ENCODE data around the gene TP53TG5. TPM values are rescaled to one million over a fixed set of nuclear protein-coding genes. Genes with fewer than 3 reads are reported as not detected.

Gene TP53TG5
- total RNA-seq, 2 experiments from 2014 or later = 0.40 to 0.80 TPM

- Mint-ChIP-seq H3K36me3 (ENCODE audit: low read depth) (peaks cover 15% of the 10 kb centered on the region), H3K27me3 (no peaks in the 10 kb centered on the region), H3K4me3 (no peak overlapping the region), H3K4me1 (peaks cover 33% of the 10 kb centered on the region), H3K27ac (no peak overlapping the region), H3K9me3 (ENCODE audit: low read depth) (no peaks in the 10 kb centered on the region)
- POLR2A ChIA-PET = interaction anchor here (0.7 kb wide), 1 partner anchor 50 kb away, joined by 3 read pairs; the partner anchor contains the start of gene SYS1
- DNase-seq = no peak
- CTCF ChIA-PET = interaction anchor here (1.0 to 3.7 kb wide), 8 partner anchors 10 to 61 kb away, joined by 3 to 32 read pairs (median 4); partner anchors contain the start of gene SYS1
- no peak for ATAC-seq
- intact Hi-C loops (cut with DNase I, micrococcal nuclease) = no loop called here
These were observed 35.4 kb upstream of the TP53TG5 start for GRCh38 chr20:45413479-45413878.

- H3K27me3 Mint-ChIP-seq = no peaks in the 10 kb centered on the region
- DNase-seq = no peak
- CTCF ChIA-PET = interaction anchor here (0.7 to 3.7 kb wide), 11 partner anchors 10 to 493 kb away, joined by 3 to 32 read pairs (median 4); partner anchors contain the start of gene SYS1
- peaks cover 6% of the 10 kb centered on the region for H3K36me3 Mint-ChIP-seq (ENCODE audit: low read depth)
- intact Hi-C loops (cut with DNase I, micrococcal nuclease) = no loop called here
- no peak overlapping the region for H3K4me3 Mint-ChIP-seq
- no peak overlapping the region for H3K27ac Mint-ChIP-seq
- no peaks in the 10 kb centered on the region for H3K9me3 Mint-ChIP-seq (ENCODE audit: low read depth)
- peaks cover 29% of the 10 kb centered on the region for H3K4me1 Mint-ChIP-seq
- ATAC-seq = no peak
- POLR2A ChIA-PET = interaction anchor here (0.7 kb wide), 1 partner anchor 16 kb away, joined by 3 read pairs; no protein-coding TSS in a partner anchor
These were observed 34.5 kb upstream of the TP53TG5 start for GRCh38 chr20:45412653-45413052.

- no peaks in the 10 kb centered on the region for H3K9me3 Mint-ChIP-seq (ENCODE audit: low read depth)
- no peaks in the 10 kb centered on the region for H3K27me3 Mint-ChIP-seq
- DNase-seq (no peak), ATAC-seq (no peak)
- peaks cover 5% of the 10 kb centered on the region for H3K36me3 Mint-ChIP-seq (ENCODE audit: low read depth)
- ChIA-PET POLR2A (interaction anchor here (0.8 kb wide), 1 partner anchor 73 kb away, joined by 3 read pairs; no protein-coding TSS in a partner anchor), CTCF (interaction anchor here (0.5 to 3.7 kb wide), 5 partner anchors 20 to 102 kb away, joined by 3 to 32 read pairs (median 4); partner anchors contain the start of gene SYS1)
- H3K4me1 Mint-ChIP-seq = peaks cover 25% of the 10 kb centered on the region
- H3K27ac Mint-ChIP-seq = no peak overlapping the region
- intact Hi-C loops (cut with DNase I, micrococcal nuclease) = no loop called here
- H3K4me3 Mint-ChIP-seq = no peak overlapping the region
These were observed 32.8 kb upstream of the TP53TG5 start for GRCh38 chr20:45410887-45411286.

GRCh38 chr20:45409521-45410272, 31.6 kb upstream of the TP53TG5 start:
- ATAC-seq (no peak), DNase-seq (no peak)
- H3K27me3 Mint-ChIP-seq = peaks cover 2% of the 10 kb centered on the region
- peaks cover 22% of the 10 kb centered on the region for H3K4me1 Mint-ChIP-seq
- intact Hi-C loops (cut with DNase I, micrococcal nuclease) = no loop called here
- H3K9me3 Mint-ChIP-seq (ENCODE audit: low read depth) = no peaks in the 10 kb centered on the region
- H3K4me3 Mint-ChIP-seq = no peak overlapping the region
- POLR2A ChIA-PET = no interaction called here
- CTCF ChIA-PET = no interaction called here
- no peak overlapping the region for H3K27ac Mint-ChIP-seq
- H3K36me3 Mint-ChIP-seq (ENCODE audit: low read depth) = peaks cover 5% of the 10 kb centered on the region

- DNase-seq (no peak), ATAC-seq (no peak)
- H3K9me3 Mint-ChIP-seq (ENCODE audit: low read depth) = no peaks in the 10 kb centered on the region
- no peak overlapping the region for H3K27ac Mint-ChIP-seq
- no peak overlapping the region for H3K4me3 Mint-ChIP-seq
- peaks cover 5% of the 10 kb centered on the region for H3K36me3 Mint-ChIP-seq (ENCODE audit: low read depth)
- ChIA-PET POLR2A (no interaction called here), CTCF (interaction anchor here (1.0 to 2.3 kb wide), 2 partner anchors 35 to 382 kb away, joined by 3 to 13 read pairs; no protein-coding TSS in a partner anchor)
- intact Hi-C loops (cut with DNase I, micrococcal nuclease) = no loop called here
- H3K4me1 Mint-ChIP-seq = peaks cover 18% of the 10 kb centered on the region
- H3K27me3 Mint-ChIP-seq = peaks cover 3% of the 10 kb centered on the region
These were observed 30.6 kb upstream of the TP53TG5 start for GRCh38 chr20:45408646-45409213.

GRCh38 chr20:45407783-45408645, 29.9 kb upstream of the TP53TG5 start, which contains the start of gene DBNDD2:
DBNDD2 (plus strand) TSS chr20:45408289; CDS start chr20:45408468, 179 bp downstream.
- Mint-ChIP-seq H3K36me3 (ENCODE audit: low read depth) (peaks cover 5% of the 10 kb centered on the region), H3K27ac (peak within 1 kb of the TSS; percentile 39), H3K4me1 (peaks cover 15% of the 10 kb centered on the region), H3K27me3 (peaks cover 3% of the 10 kb centered on the region), H3K9me3 (ENCODE audit: low read depth) (no peaks in the 10 kb centered on the region), H3K4me3 (peak within 1 kb of the TSS; percentile 73)
- ChIA-PET POLR2A (interaction anchor here (0.6 kb wide), 2 partner anchors 44 to 429 kb away, joined by 3 to 8 read pairs; no protein-coding TSS in a partner anchor), CTCF (interaction anchor here (0.7 to 2.4 kb wide), 6 partner anchors 35 to 418 kb away, joined by 3 to 13 read pairs (median 3); partner anchors contain the start of gene SYS1)
- DNase-seq (peak; percentile 43), ATAC-seq (peak; percentile 20)
- intact Hi-C loops (cut with DNase I, micrococcal nuclease) = loop anchor here in 1 of 2 experiments (2.0 kb wide), 1 partner anchor 45 kb away; the partner anchor contains the start of gene SYS1

GRCh38 chr20:45407067-45407745, 29.1 kb upstream of the TP53TG5 start:
- no peaks in the 10 kb centered on the region for H3K9me3 Mint-ChIP-seq (ENCODE audit: low read depth)
- intact Hi-C loops (cut with DNase I, micrococcal nuclease) = loop anchor here in 1 of 2 experiments (2.0 kb wide), 1 partner anchor 44 kb away; the partner anchor contains the start of gene SYS1
- ATAC-seq (peak; percentile 33), DNase-seq (peak; percentile 27)
- peaks cover 15% of the 10 kb centered on the region for H3K4me1 Mint-ChIP-seq
- ChIA-PET POLR2A (interaction anchor here (0.6 to 1.0 kb wide), 4 partner anchors 10 to 428 kb away, joined by 3 to 8 read pairs (median 4); no protein-coding TSS in a partner anchor), CTCF (interaction anchor here (0.6 to 2.4 kb wide), 7 partner anchors 9 to 419 kb away, joined by 3 to 13 read pairs (median 3); partner anchors contain the start of genes PIGT, SYS1 and WFDC10A)
- peaks cover 5% of the 10 kb centered on the region for H3K36me3 Mint-ChIP-seq (ENCODE audit: low read depth)
- peak overlapping the region; percentile 73 for H3K4me3 Mint-ChIP-seq
- H3K27me3 Mint-ChIP-seq = peaks cover 3% of the 10 kb centered on the region
- peak overlapping the region; percentile 39 for H3K27ac Mint-ChIP-seq

GRCh38 chr20:45406260-45407066, 28.3 kb upstream of the TP53TG5 start:
- H3K27ac Mint-ChIP-seq = peak overlapping the region; percentile 69
- H3K27me3 Mint-ChIP-seq = peaks cover 3% of the 10 kb centered on the region
- peaks cover 22% of the 10 kb centered on the region for H3K4me1 Mint-ChIP-seq

GRCh38 chr20:45405571-45406259, 27.6 kb upstream of the TP53TG5 start:
- ATAC-seq (no peak), DNase-seq (no peak)
- Mint-ChIP-seq H3K9me3 (ENCODE audit: low read depth) (peaks cover 2% of the 10 kb centered on the region), H3K27me3 (peaks cover 3% of the 10 kb centered on the region), H3K4me1 (peaks cover 22% of the 10 kb centered on the region), H3K4me3 (peak overlapping the region; percentile 73), H3K27ac (peak overlapping the region; percentile 19), H3K36me3 (ENCODE audit: low read depth) (peaks cover 12% of the 10 kb centered on the region)
- intact Hi-C loops (cut with DNase I, micrococcal nuclease) = loop anchor here in 1 of 2 experiments (1.0 to 2.0 kb wide), 4 partner anchors 11 to 206 kb away; partner anchors contain the start of genes PIGT and SYS1
- ChIA-PET CTCF (interaction anchor here (0.6 to 3.5 kb wide), 5 partner anchors 10 to 46 kb away, joined by 3 to 24 read pairs (median 5); partner anchors contain the start of gene SYS1), POLR2A (no interaction called here)

More at GRCh38 chr20:45406260-45407066, 28.3 kb upstream of the TP53TG5 start:
- Mint-ChIP-seq H3K4me3 (peak overlapping the region; percentile 73), H3K9me3 (ENCODE audit: low read depth) (no peaks in the 10 kb centered on the region), H3K36me3 (ENCODE audit: low read depth) (peaks cover 11% of the 10 kb centered on the region)
- ChIA-PET POLR2A (interaction anchor here (0.8 to 1.0 kb wide), 2 partner anchors 11 to 47 kb away, joined by 3 to 5 read pairs; no protein-coding TSS in a partner anchor), CTCF (interaction anchor here (0.6 to 2.4 kb wide), 6 partner anchors 9 to 223 kb away, joined by 3 to 13 read pairs (median 3); partner anchors contain the start of genes PIGT, SYS1 and WFDC10A)
- DNase-seq (peak; percentile 69), ATAC-seq (peak; percentile 51)
- intact Hi-C loops (cut with DNase I, micrococcal nuclease) = loop anchor here in 1 of 2 experiments (1.0 to 2.0 kb wide), 4 partner anchors 10 to 205 kb away; partner anchors contain the start of genes PIGT and SYS1

Measured in activated CD4-positive, alpha-beta T cell treated with anti-CD3 and anti-CD28 coated beads for 36 hours (primary cell).